Right ventricle myocardium inferior (tissue), 1 donor: ENCODE data around the gene GNB1L. TPM values are rescaled to one million over a fixed set of nuclear protein-coding genes. Genes with fewer than 3 reads are reported as not detected.

Source experiments
- ATAC-seq: fragments of 200-7000 bp; cut with Tn5 transposase; one replicate; pipeline ENCODE4 v1.9.1; 2020; ENCODE audit warnings: mild to moderate bottlenecking, moderate library complexity
- DNase-seq: peaks from one replicate; pipeline ENCODE4 v3.0.0; 2021; ENCODE audit errors: missing footprints
- intact Hi-C: fragments of 100-400 bp; cut with DNase I; formaldehyde crosslinking; loops from one replicate; pipeline ENCODE4 v1.11.0; 2022
- total RNA-seq: library from RNA; stranded (reverse); fragmentation: NEBNext Ultra II Directional; extraction: Animal tissue kit (Norgen Biotek cat#: 25700); gene quantifications from one replicate; pipeline ENCODE4 v1.2.1, GENCODE V29; 2021
- donor health status: DM: no; HTN: yes; CAD: no; lungs with severe emphysema.

Gene GNB1L
- total RNA-seq, 1 donor from 2014 or later, result 1.9 TPM

DNA sequence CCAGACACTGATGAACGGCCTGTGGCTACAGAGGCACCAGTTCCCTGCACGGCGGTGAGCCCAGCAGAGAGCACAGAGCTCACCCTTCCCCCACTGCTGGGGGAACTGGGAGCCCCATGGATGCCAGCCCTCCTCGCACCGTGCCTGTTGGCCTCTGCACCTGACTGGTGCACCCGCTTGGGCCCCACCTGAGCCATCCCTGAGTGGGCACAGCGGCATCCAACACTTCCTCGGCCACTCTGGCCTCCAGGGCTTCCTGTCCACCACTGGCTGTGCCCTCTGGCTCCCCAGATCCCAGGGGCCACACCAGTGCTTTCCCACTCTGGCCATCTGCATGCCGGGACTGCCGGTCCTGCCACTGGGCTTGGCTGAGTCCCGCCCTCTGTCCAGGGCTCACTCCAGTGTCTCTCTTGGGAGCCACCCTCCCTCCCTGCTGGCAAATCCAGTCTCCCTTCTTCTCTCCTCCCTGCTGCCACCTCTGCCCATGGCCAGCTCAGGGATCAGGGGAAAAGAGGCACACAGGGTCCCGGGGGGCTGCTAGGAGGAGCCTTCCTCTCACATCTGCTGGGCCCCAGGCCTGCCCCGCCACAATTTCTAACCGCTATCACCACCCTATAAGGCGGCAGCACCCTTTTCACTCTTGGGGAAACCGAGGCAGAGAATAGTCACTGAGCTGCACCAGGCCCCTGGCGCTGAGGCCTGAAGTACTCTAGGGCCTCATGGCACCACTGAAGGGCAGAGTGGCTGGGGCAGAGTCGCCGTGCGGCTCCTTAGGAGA lies 33.0 kb downstream of the GNB1L start:
- ATAC-seq (no peak), DNase-seq (no peak)
- intact Hi-C loops, result no loop called here

DNA sequence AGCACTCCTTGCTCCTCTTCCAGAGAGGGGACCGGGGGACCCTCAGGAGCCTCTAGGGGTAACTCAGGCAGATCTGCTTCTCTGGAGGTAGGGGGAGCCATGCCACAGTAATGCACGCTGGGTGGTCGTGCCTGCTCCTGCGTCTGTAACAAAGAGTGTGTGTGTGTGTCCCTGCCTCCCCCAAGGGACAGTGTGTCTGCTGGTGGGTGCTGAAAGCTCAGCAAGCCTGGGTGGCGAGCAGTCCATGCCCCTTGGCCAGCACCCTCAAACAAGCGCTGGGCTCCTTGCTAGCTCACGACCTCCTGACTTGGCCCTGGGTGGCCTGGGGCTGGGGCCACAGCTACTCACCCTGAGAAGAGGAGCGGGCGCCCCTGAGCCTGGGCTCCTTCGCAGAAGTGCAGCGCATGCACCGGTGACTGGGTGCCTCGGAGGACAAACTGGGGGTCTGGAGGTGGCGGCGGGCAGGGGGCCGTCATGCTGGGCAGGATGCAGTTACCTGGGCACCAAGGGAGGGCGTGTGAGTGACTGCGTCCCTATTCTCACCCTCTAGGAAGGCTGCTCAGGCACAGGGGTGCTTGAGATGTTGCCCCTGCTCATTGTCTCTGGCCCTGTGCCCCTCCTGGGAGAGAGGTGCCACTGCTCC lies 33.7 kb downstream of the GNB1L start:
- DNase-seq, result no peak
- ATAC-seq, result no peak
- intact Hi-C loops, result no loop called here

DNA sequence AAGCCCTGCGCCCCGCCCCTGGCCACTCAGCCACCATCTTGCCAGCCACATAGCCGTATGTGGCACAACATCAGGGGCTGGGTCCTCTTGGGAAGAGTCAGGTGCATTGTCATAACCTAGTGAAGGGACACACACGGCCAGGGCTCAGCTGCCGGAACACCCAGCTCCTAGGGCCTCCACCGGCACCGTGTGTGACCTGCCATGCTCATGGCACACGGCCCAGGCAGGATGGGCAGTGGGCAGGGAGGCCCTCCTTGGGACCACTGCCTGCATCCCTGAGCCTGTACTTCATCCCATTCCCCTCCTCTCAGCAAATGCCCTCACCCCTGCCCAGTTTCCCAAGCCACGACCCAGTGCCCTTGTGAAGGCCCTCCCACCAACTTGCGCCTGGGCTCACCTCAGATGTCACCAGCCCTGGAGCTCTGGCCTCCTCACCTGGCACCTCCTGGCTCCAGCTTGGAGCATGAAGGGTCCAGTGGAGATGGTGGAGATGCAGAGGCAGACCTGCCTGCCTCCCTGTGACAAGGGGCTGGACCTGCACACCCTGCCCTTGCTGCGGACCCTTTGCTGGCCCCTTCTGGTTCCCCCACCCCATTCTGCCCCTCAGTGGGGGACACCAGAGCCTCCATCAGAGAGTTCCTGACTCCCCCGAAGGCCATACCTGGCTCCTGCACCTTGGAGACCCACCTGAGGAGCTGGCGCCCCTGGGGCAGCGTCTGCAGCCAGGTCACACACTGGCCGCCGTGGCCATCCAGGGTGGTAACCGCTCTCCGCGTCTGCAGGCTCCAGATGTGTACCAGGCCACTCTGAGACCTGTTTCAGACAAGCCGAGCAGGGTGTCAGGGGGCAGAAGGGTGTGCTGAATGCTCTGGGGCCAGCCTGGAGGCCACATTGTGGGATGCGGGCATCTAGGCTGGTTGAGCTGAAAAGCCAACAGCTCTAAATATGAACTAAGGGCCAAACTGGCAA lies 34.5 kb downstream of the GNB1L start:
- DNase-seq (no peak), ATAC-seq (no peak)
- intact Hi-C loops, result no loop called here

DNA sequence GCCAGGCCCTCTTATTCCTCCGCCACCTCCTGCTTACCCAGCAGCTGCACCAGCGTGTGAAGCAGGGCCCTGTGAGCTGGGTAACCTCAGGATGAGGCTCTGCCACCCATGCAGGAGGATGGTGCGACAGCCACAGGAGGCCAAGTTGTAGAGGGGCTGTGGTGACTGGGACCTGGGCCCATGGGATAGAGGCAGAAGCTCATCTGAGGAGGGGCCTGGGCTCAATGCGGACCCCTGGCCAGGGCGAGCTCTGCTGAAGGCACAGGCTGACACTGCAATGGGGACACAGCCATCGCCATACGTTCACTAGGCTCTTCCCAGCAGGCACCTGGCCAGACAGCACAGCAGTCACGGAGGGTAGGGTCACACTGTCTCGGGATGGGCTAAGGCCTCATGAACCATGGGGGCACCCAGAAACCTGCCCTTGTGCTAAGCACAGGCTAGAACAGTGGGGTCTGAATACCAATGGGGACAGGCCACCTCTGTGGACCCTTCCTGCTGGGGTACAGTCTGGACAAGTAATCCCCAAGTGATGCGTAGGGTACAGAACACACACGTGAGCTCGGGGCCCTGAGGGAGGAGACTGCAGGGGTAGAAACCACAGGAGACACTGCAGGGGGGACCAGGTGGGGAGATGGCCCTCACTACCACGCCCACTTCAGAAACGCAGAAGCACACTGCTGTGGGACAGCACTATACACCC lies 35.3 kb downstream of the GNB1L start:
- intact Hi-C loops, result no loop called here
- ATAC-seq, result no peak
- DNase-seq, result no peak

DNA sequence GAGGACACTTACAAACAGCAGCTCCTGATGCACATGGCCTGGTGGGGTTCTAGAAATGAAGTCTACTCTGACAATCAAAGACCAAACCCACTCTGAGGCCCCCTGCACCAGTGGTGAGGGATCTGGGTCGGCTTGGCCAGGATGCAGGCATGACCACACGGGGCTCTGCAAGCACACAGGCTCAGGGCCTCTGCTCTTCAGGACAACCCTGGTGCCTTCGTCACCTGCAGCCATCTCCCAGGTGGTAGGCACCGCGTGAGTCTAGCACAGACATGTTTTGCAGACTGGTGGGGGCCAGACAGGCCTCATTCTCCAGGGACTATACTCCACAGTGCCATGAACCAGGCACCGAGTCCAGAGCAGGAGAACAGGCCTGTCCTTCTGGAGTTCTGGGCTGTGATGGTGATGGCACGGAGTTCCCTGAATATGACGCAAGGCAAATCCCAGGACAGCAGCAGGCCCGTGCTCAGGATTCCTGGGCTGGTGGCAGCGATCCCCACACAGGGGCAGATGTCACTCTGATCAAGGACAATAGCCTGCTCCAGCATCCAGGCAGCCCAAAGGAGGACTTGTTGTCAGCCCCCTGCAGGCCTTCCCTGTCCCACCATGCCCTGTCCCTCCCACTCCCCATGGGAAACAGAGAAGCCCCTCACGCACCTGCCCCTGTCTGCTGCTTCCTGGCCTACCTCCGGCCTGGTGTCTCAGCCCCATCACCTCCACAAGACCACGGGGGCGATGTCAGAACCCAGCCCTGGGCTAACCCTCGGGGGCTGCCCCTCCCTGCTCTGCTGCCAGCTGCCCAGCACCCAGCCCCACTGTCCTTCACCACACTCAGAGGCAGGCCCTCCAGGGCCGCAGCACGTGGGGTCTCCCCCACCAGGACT lies 36.1 kb downstream of the GNB1L start:
- intact Hi-C loops, result no loop called here
- ATAC-seq (no peak), DNase-seq (no peak)

DNA sequence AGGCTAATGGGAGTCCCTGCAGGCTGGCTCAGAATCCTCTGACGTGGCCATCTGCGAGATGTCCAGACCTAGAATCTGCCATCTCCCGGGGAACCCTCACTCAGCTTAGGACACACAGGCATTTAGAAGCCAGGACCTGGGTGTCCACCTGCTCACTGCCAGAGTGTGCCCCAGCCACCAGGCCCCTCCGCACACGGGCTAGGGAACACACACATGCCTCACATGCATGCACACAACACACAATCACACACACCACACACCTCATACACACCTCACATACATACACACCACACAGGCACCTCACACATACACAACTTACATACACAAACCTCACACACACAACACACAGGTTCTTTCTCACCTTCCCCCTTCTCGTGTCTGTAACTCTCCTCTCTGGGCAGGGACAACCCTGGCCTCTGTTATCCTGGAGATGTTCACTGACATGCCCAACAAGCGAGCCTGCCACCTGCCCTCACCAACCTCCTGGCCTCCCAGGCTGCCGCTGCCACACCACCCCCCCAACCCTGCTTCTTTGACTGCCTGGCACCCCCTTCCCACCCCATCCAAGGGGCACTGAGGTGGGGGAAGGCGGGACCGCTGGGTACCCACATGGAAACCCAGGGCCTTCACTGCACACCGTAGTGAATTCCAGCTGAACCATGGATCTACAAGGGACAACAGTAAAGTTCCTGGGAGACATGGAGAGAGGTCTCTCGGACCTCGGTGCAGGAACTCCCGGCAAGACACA lies 38.1 kb downstream of the GNB1L start:
- intact Hi-C loops, result no loop called here
- no peak for ATAC-seq
- DNase-seq, result no peak

DNA sequence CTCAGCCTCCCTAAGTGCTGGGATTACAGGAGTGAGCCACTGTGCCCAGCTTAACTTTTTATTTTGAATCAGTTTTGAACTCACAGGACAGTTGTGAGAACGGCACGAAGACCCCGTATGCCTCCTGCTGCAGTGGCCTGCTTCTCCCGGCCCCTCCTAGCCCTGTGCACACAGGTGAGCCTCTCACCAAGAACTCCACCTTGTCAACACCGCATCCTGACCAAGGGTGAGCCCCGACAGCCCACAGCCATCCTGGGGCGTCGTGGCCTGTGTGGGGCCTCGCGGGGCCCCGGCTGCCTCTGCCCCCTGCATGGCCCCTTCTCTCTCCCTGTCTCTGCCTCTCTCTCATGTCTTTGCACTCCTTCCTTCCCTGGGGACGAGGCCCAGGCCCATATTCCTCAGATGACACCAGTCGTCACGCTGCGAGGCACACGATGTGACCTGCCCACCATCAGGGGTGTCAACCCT lies 38.8 kb downstream of the GNB1L start:
- ATAC-seq, result no peak
- no peak for DNase-seq
- intact Hi-C loops, result no loop called here

DNA sequence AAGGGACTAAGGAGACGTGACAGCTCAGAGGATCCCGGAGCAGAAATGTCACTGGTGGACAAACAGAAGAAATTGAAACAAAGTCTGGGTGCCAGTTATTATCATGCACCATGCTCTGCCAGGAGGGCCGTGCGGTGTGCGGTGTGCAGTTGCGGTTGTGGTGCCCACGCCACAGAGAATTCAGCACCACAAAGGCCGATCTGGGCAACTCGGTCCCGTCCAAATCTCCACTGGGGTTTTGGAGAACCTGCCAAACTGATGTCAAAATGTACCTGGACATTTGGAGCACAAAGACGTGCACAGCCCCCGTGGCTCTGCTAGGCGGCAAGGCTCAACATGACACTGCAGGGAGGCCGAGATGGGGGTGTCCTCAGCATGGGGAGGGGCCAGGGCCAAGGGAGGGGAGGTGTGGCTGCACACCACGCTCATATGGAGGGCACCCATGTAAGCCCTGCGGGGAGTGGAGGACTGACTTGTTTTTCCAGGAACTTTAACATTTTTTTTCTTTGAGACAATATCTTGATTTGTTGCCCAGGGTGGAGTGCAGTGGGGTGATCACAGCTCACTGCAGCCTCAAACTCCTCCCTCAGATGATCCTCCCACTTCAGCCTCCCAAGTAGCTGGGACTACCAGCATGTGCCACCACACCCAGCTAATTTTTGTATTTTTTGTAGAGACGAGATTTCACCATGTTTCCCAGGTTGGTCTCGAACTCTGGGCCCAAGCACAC lies 39.4 kb downstream of the GNB1L start:
- ATAC-seq (no peak), DNase-seq (no peak)
- intact Hi-C loops, result no loop called here

DNA sequence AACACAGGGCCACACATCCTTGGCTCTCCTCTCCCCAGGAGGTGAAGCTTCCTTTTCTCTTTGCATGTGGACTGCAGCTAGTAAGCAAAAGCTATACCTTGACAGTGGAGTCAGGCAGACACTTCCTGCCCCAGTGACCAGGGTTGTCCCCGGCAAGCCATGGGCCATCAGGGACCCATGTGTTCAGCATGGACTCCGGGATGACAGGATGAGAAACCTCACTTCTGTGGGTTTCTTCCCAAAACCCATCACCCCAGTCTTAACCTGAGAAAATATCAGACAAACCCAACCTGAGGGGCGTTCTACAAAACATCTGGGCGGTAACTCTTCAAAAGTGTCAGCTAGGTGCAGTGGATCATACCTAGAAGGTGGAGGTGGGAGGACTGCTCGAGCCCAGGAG lies 40.2 kb downstream of the GNB1L start:
- no peak for DNase-seq
- intact Hi-C loops, result no loop called here
- no peak for ATAC-seq

DNA sequence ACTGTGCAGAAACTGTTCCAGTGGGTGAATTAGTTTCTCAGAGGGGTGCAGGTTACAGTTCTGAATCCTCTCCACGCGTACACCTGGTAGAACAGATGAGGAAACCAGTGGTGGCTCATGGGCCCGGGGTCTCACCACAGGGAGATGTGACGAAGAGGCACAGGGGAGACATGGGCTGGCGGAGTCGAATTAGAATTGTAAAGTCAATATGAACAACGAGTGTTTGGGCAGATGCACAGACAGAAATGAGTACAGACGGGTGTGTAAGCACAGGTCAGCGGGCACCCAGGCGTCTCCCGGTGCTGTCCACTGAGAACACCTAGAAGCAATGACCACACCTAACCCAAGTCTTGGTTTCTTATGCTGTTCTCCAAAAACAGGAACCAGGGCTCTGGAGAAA lies 41.8 kb downstream of the GNB1L start:
- intact Hi-C loops, result no loop called here
- DNase-seq (no peak), ATAC-seq (no peak)

DNA sequence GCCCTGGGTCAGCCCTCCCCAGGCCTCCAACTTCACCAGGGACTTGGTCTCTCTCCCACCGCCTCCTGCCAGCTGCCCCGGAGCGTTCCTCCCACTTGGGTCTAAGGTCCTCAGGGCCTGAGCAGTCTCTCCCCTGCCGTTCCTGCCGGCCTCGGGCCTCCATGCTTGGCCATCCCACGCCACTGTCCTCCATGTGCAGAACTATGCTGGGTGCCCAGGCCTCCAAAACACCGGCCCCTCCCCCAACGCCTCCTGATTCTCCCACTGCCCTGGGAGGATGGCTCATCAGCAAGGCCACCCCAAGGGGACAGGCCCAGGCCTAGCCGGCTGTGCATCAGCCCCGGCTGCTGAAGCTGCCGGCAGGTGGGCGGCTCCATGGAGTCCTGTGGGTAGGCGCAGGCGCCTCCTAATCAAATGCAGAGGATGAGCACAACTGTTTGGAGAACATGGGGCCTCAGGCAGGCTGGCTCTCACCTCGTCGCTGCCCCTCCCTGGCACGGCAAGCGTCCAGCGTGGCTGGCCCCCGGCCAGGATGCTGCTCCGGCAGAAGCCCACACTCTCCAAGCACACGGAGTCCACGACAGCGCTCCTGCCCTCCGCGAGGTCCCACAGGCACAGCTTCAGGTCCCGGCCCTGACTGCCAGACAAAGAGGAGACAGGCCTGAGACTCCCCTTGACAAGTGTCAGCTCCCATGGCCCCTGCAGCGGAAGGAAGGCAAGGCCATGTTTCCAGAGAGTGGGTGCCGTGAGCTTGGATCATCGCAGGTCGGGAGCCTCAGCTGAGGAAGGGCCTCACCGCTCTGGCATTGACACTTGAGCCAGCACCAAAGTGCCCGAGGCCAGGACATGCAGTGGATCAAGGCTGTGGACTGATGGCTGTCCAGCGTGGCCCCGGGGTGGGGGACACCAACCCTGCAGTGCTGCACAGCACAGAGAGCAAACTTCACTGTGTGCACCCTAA lies 42.6 kb downstream of the GNB1L start:
- DNase-seq (no peak), ATAC-seq (no peak)
- intact Hi-C loops, result no loop called here

DNA sequence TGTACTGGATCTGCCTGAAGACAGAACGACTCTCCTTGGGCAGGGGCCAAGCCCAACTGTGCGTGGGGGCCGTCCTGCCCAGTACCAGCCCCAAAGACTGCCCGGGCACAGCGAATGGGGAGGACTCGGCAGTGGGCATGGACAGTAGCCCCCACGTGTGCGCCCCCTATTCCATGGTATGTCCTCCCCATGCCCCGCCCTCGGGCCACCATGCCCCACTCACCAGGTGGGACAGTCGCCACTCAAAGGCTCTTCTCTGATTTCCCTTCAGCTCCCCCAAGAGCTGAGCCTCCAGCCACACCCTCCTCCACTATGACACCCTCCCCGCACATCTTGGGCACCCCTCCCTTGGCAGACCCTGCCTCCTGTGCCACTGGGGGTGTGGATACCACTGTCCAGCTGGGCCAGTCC lies 43.5 kb downstream of the GNB1L start:
- DNase-seq, result no peak
- intact Hi-C loops, result no loop called here
- ATAC-seq, result no peak

DNA sequence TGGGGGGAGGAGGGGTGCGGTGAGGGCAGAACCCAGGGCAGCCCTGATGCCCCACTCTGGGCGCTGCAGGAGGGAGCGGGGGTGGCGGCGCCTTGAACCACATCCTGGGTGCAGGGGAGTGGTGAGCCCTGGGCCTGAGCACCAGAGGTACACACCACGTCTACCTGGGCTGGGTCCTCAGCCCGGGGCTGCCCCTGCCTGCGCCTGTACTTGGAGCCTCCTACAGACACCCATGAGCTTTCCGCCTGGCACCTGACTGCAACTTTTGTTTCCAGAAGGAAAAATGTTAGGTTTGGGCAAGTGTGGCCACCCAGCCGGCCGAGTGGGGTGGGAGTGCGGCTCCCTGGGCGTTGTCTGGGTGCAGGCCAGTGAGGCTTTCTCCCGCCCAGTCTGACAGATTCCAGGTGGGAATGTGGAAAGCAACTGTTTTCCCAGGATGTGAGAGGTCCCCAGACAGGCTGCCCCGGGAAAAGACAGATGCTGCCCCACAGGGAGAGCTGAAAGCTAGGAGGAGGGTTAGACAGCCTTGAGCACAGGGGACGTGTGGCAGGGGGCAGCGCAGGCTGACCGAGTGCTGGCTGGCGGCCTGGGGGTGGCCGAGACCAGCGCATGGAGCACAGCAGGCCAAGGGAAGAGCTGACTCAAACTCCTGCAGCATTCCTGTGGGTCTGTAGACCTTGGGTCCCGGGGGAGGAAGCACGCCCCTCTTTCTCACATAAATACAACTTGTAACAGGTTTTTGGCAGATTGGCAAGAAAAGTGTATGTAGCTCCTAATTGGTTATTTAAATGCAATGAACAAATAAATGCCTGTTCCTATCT lies 44.1 kb downstream of the GNB1L start:
- intact Hi-C loops, result no loop called here
- DNase-seq (no peak), ATAC-seq (no peak)

DNA sequence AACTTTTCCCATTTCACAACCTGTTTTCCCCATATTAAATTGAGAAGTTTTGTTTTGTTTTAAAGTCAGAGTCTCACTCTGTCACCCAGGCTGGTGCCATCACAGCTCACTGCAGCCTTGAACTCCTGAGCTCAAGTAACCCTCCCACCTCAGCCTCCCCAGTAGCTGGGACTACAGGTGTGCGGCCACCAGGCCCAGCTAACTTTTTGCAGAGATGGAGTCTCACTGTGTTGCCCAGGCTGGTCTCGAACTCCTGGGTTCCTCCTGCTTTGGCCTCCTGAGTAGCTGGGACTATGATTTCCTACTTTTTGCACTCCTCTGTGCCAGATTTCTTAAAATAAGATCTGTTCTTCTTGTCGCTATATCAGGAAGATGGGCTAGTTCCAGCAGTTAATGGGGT lies 44.9 kb downstream of the GNB1L start:
- ATAC-seq, result no peak
- no peak for DNase-seq
- intact Hi-C loops, result no loop called here
